Stimulated activated effector memory CD8-positive, alpha-beta T cell treated with anti-CD3 and anti-CD28 coated beads, Interleukin-12 subunit alpha, Interleukin-12 subunit beta, amount 100 ng/mL, for 72 hours (primary cell): ENCODE results near the gene FAM131C.

Source experiments
- ATAC-seq: fragments of 150-1000 bp; cut with Tn5 transposase; 2 replicates; pipeline ENCODE4 v1.10.0; 2021
- DNase-seq, 2 donors: peaks; one replicate each; pipeline ENCODE4 v3.0.0; 2021 to 2022; ENCODE audit warnings: low spot score in 2 of 2
- H3K27ac Mint-ChIP-seq: one replicate; pipeline ENCODE4 v1.8.0; 2022; ENCODE audit warnings: mild to moderate bottlenecking, mixed read lengths
- H3K36me3 Mint-ChIP-seq: one replicate; pipeline ENCODE4 v1.8.0; 2022; ENCODE audit warnings: mild to moderate bottlenecking, mixed read lengths
- H3K4me1 Mint-ChIP-seq: one replicate; pipeline ENCODE4 v1.8.0; 2022; ENCODE audit warnings: mixed read lengths
- H3K4me3 Mint-ChIP-seq: one replicate; pipeline ENCODE4 v1.8.0; 2022; ENCODE audit warnings: mild to moderate bottlenecking, mixed read lengths
- H3K9me3 Mint-ChIP-seq: one replicate; pipeline ENCODE4 v1.8.0; 2022; ENCODE audit warnings: mixed read lengths

Gene FAM131C

DNA sequence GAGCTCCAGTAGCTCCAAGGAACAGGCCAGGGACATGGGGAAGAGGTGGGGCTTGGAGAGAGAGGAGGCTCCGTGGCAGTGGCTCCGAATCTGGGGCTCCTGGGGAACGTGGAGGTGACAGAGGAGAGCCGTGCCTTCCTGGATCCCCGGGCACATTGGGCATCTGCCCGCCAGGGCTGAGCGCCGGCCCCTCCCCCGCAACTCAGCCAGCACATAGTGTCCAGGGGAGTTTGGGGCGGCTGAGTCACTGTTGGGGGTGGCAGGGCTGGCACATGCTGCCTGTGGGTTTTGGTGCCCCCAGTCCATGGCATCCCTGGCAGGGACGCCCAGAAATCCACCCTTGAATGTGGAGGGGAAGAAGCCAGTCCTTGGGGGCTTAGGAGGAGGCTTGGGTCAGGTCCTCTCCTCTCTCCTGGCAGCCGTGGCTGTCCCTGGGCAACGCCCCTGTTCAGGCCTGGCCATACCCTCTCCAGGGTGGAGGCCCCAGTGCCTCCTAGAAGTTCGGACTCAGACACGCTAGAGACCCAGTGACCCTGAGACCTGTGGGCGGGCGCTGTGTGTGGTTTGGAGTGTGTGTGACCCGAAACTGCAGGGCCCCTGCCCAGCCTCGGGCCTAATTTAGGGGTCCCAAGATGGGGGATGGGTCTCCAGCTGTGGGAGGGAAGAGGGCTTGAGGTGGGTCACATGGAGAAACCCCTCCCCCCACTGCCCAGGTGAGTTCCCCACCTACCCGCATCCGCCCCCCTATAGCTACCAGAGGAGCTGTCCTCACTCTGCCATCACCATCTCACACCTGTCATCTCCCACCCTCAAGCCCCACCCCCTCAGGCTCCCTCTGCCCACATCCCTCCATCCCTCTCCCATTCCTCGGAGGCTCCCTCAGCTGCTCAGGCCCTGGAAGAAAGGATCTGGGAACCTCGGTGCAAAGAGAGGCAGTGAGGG is 57.2 kb downstream of the FAM131C start:
- peak overlapping the region; percentile 45 for H3K27ac Mint-ChIP-seq

DNA sequence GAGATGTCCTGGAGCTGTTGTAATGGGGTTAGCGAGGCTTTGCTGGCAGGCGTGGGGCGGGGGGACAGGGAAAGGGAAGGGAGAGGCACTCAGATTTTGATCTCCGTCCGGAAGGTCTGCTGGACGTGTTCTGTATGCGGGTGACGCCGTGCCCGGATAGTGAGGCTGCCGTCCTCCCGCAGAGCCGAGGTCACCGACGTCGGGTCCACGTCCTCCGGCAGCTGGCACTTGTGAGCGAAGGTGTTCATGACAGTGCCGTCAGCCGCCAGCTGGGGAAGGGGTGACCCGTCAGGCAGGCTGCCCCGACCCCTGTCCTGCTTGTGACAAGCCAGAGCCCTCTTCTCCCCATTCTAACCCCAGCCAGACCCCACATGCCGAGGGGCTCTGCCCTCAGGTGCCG is 58.0 kb downstream of the FAM131C start:
- DNase-seq (no peak), ATAC-seq (no peak)
- Mint-ChIP-seq H3K27ac (peak overlapping the region; percentile 45), H3K9me3 (no peaks in the 10 kb centered on the region), H3K4me3 (no peak overlapping the region), H3K36me3 (no peaks in the 10 kb centered on the region), H3K4me1 (peaks cover 16% of the 10 kb centered on the region)

More for the DNA sequence above, 57.2 kb downstream of the FAM131C start:
- ATAC-seq (no peak), DNase-seq (no peak)
- Mint-ChIP-seq H3K4me3 (no peak overlapping the region), H3K9me3 (no peaks in the 10 kb centered on the region), H3K4me1 (peaks cover 16% of the 10 kb centered on the region), H3K36me3 (no peaks in the 10 kb centered on the region)

- Mint-ChIP-seq H3K36me3 (no peaks in the 10 kb centered on the region), H3K4me1 (peaks cover 16% of the 10 kb centered on the region), H3K4me3 (no peak overlapping the region), H3K9me3 (no peaks in the 10 kb centered on the region), H3K27ac (peak overlapping the region; percentile 45)
- no peak for ATAC-seq
- no peak for DNase-seq
Observed at GRCh38 chr1:16014509-16015482, 58.7 kb downstream of the FAM131C start.

GRCh38 chr1:16013908-16014258 is 59.6 kb downstream of the FAM131C start:
- H3K36me3 Mint-ChIP-seq: no peaks in the 10 kb centered on the region
- no peak overlapping the region for H3K27ac Mint-ChIP-seq
- no peak for ATAC-seq
- H3K4me1 Mint-ChIP-seq: peaks cover 16% of the 10 kb centered on the region
- no peak for DNase-seq
- no peaks in the 10 kb centered on the region for H3K9me3 Mint-ChIP-seq
- peak overlapping the region; percentile 49 for H3K4me3 Mint-ChIP-seq

DNA sequence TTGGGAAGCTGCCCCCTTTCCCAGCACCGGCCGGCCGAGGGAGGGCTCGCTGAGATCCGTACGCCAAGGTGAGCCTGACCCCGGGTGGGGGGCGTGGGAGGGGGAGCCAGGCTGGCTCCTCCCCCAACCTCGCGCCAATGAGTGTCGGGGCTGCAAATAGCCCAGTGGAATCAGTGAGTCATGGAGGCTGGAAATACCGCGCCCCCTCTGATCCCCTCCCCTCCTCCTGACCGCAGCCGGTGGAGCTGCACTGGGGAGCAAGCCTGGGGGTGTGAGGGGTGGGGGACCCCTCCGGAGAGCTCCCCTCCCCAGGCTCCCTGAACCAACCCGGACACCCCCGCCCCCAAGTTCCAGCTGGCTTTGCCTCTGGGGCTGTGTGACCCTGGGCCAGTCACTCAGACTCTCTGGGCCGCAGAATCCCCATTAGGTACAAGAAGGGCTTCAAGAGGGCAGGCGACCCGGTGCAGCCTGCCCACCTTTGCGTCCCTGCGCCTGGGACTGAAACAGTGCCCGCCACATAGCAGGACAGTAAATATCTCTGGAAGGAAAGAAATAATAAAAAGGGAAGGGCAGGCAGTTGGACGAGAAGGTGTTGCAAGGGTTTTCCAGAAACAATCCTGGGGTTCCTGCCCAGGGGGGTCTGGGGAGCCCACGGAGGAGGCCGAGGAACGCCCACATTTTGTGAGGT is 60.1 kb downstream of the FAM131C start:
- DNase-seq: no peak
- ATAC-seq: peak; percentile 53
- H3K4me3 Mint-ChIP-seq: peak overlapping the region; percentile 49
- H3K36me3 Mint-ChIP-seq: no peaks in the 10 kb centered on the region
- H3K4me1 Mint-ChIP-seq: peaks cover 16% of the 10 kb centered on the region
- H3K27ac Mint-ChIP-seq: no peak overlapping the region
- no peaks in the 10 kb centered on the region for H3K9me3 Mint-ChIP-seq

- peak overlapping the region; percentile 49 for H3K4me3 Mint-ChIP-seq
- peak; percentile 55 for ATAC-seq
- H3K9me3 Mint-ChIP-seq: no peaks in the 10 kb centered on the region
- no peak overlapping the region for H3K27ac Mint-ChIP-seq
- no peak for DNase-seq
- H3K4me1 Mint-ChIP-seq: peaks cover 22% of the 10 kb centered on the region
- H3K36me3 Mint-ChIP-seq: no peaks in the 10 kb centered on the region
Observed at GRCh38 chr1:16012590-16013219, 60.7 kb downstream of the FAM131C start.

DNA sequence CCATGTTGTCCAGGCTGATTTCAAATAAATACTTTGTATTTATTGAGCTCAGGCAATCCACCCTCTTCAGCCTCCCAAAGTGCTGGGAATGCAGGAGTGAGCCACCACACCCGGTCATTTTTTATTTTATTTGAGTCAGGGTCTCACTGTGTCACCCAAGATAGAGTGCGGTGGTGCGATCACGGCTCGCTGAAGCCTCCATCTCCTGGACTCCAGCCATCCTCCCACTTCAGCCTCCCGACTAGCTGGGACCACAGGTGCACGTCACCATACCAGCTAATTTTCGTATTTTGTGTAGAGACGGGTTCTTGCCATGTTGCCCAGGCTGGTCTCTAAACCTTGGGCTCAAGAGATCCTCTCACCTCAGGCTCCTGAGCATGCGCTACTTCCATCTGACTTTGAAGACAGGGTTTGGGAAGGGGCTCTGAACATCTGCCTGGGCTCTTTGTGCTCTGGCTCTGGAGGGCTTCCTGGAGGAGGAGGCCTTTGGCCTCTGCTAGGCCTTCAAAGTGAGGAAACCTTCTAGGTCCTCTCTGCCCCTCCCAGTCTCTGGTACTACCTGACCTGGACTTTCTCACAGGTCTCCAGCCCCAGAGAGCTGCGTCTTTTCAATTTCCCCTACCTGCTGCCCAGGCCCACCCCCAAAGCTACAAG is 61.4 kb downstream of the FAM131C start:
- ATAC-seq: no peak
- no peak for DNase-seq
- Mint-ChIP-seq H3K4me3 (peak overlapping the region; percentile 49), H3K36me3 (no peaks in the 10 kb centered on the region), H3K9me3 (no peaks in the 10 kb centered on the region), H3K4me1 (peaks cover 25% of the 10 kb centered on the region), H3K27ac (no peak overlapping the region)

DNA sequence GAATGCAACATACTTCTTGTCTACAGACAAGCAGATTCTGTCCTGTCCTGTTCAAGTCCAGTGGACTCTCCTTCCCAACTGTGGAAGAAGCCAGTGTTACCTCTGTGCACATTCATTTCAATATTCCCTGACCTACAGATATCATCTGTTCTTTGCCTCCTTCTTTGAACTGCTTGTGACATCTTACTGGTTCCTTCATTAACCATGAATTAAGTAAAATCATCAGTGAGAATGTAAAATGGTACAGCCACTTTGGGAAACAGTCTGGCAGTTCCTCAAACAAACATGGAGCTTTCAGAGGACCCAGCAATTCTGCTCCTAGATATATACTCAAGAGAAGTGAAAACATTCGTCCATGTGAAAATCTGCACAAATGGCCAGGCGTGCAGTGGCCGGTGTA is 62.6 kb downstream of the FAM131C start:
- H3K9me3 Mint-ChIP-seq: no peaks in the 10 kb centered on the region
- DNase-seq (no peak), ATAC-seq (no peak)
- H3K36me3 Mint-ChIP-seq: no peaks in the 10 kb centered on the region
- H3K4me1 Mint-ChIP-seq: peaks cover 31% of the 10 kb centered on the region
- H3K27ac Mint-ChIP-seq: no peak overlapping the region
- no peak overlapping the region for H3K4me3 Mint-ChIP-seq

GRCh38 chr1:16009678-16010077 is 63.8 kb downstream of the FAM131C start:
- ATAC-seq (no peak), DNase-seq (no peak)
- H3K36me3 Mint-ChIP-seq: no peaks in the 10 kb centered on the region
- H3K4me3 Mint-ChIP-seq: no peak overlapping the region
- no peak overlapping the region for H3K27ac Mint-ChIP-seq
- no peaks in the 10 kb centered on the region for H3K9me3 Mint-ChIP-seq
- peaks cover 29% of the 10 kb centered on the region for H3K4me1 Mint-ChIP-seq

DNA sequence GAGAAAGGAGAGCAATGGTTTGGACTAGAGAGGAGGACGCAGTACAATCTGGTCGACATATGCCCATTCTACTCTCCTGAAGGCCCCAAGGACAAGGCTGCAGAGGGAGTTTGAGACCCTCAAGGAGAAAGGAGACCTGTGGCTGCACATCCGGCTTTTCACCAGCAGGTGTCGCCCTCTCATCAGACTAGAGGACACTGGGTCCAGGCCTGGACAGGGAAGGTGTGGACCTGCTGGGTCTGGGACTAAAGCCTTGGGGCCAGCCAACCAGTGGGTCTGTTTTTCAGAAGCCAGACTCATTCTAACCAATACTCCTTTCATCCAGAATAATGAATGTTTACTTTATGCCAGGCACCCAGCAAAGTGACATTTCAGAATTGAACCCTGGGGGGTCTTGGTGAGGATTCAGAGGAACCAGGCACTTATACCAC is 64.4 kb downstream of the FAM131C start:
- no peak overlapping the region for H3K27ac Mint-ChIP-seq
- no peaks in the 10 kb centered on the region for H3K9me3 Mint-ChIP-seq
- DNase-seq: peak; percentile 67 to 89
- no peaks in the 10 kb centered on the region for H3K36me3 Mint-ChIP-seq
- H3K4me3 Mint-ChIP-seq: no peak overlapping the region
- peaks cover 29% of the 10 kb centered on the region for H3K4me1 Mint-ChIP-seq
- peak; percentile 58 for ATAC-seq
